GM13977 (cell line): ENCODE data around the gene TMEM135.
"Not testable (repeated sequence)": the region's sequence is repeated elsewhere in the genome, so short reads cannot be mapped to it uniquely, and the experiment has no call there.

Source experiments
- DNase-seq: peaks from one replicate; pipeline ENCODE4 v3.0.0; 2012; ENCODE audit warnings: low spot score
- in situ Hi-C: fragments of 300-500 bp; cut with MboI; formaldehyde crosslinking; loops from one replicate; pipeline ENCODE4 v1.12.0; 2022; ENCODE audit warnings: low sequenced_read_pairs, low pct_unique_long_range_greater_than_20kb, mixed read lengths, inconsistent platforms; ENCODE audit not compliant: unreplicated experiment
- TF ChIP-seq, protein P1 (sequence below): IDR thresholded peaks from 2 replicates; pipeline ENCODE4 v1.5.1; 2012; ENCODE audit warnings: mild to moderate bottlenecking, control low read depth; ENCODE audit not compliant: insufficient read depth; ENCODE audit errors: extremely low read depth, missing control alignments

The TMEM135 gene

GRCh38 chr11:87176044-87176443 is 138.3 kb downstream of the TMEM135 start:
- TF ChIP-seq, protein P1, sequence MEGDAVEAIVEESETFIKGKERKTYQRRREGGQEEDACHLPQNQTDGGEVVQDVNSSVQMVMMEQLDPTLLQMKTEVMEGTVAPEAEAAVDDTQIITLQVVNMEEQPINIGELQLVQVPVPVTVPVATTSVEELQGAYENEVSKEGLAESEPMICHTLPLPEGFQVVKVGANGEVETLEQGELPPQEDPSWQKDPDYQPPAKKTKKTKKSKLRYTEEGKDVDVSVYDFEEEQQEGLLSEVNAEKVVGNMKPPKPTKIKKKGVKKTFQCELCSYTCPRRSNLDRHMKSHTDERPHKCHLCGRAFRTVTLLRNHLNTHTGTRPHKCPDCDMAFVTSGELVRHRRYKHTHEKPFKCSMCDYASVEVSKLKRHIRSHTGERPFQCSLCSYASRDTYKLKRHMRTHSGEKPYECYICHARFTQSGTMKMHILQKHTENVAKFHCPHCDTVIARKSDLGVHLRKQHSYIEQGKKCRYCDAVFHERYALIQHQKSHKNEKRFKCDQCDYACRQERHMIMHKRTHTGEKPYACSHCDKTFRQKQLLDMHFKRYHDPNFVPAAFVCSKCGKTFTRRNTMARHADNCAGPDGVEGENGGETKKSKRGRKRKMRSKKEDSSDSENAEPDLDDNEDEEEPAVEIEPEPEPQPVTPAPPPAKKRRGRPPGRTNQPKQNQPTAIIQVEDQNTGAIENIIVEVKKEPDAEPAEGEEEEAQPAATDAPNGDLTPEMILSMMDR: no peak
- in situ Hi-C loops: no loop called here
- DNase-seq: no peak

DNA sequence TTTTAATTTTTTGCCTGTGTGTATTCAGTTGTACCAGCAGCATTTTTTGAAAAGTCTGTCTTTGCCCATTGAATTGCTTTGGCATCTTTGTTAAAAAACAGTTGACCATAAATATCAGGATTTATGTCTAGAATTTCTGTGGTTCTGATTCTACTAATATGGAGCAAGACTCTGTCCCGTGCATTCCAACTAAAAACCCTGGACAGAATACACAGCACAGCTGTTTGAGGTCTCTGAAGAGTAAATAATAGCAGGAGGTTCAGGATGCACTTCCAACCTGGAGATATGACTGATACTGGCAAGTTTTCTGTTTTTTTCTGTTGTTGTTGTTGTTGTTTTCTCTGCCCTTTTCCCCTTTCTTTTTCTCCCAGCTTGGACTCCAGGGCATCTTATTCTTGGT is 141.9 kb downstream of the TMEM135 start:
- TF ChIP-seq, protein P1: no peak
- no peak for DNase-seq
- in situ Hi-C loops: no loop called here

GRCh38 chr11:87180742-87181141 is 143.0 kb downstream of the TMEM135 start:
- TF ChIP-seq, protein P1: no peak
- in situ Hi-C loops: no loop called here
- no peak for DNase-seq

- DNase-seq: no peak
- in situ Hi-C loops: no loop called here
- TF ChIP-seq, protein P1: no peak
Measured at GRCh38 chr11:87181143-87181542, 143.4 kb downstream of the TMEM135 start.

GRCh38 chr11:87185228-87185627 is 147.5 kb downstream of the TMEM135 start:
- TF ChIP-seq, protein P1: no peak
- in situ Hi-C loops: no loop called here
- DNase-seq: no peak

- no peak for DNase-seq
- TF ChIP-seq, protein P1: no peak
- in situ Hi-C loops: no loop called here
Measured at GRCh38 chr11:87187076-87187475, 149.3 kb downstream of the TMEM135 start.

GRCh38 chr11:87187930-87188329 is 150.2 kb downstream of the TMEM135 start:
- DNase-seq: no peak
- in situ Hi-C loops: no loop called here
- TF ChIP-seq, protein P1: no peak

GRCh38 chr11:87188396-87188795 is 150.7 kb downstream of the TMEM135 start:
- in situ Hi-C loops, DNase-seq: not testable (repeated sequence)

GRCh38 chr11:87188921-87189320 is 151.2 kb downstream of the TMEM135 start:
- DNase-seq, in situ Hi-C loops: not testable (repeated sequence)
